HG02610 (cell line): ENCODE data around the gene MED6.

ENCODE experiments used
- ATAC-seq: cut with Tn5 transposase; IDR thresholded peaks from one replicate; pipeline ENCODE4 v1.9.1; 2021; ENCODE audit warnings: mild to moderate bottlenecking, moderate library complexity; ENCODE audit not compliant: unreplicated experiment

MED6 gene

GRCh38 chr14:70599345-70599744 lies 1.1 kb downstream of the MED6 start:
- no peak for ATAC-seq

GRCh38 chr14:70597731-70598130 lies 2.7 kb downstream of the MED6 start:
- no peak for ATAC-seq

GRCh38 chr14:70595443-70596185 lies 4.8 kb downstream of the MED6 start:
- ATAC-seq = no peak

- ATAC-seq = no peak
These were observed 6.0 kb downstream of the MED6 start for GRCh38 chr14:70594461-70594860.

DNA sequence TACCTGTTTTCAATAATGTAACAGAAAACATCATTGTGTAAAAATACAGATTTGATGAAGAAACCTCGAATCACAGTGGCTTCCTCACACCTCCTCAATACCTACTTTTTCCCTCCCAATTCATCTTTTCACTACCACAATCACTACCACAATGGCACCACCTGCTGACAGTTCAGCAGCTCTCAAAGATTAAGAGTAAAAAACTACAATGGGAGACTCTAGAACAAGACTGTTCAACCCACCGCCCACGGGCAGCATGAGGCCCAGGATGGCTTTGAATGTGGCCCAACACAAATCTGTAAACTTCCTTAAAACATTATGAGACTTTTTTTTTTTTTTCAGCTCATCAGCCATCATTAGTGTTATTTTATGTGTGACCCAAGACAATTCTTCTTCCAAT lies 15.2 kb downstream of the MED6 start:
- ATAC-seq = no peak

- no peak for ATAC-seq
These were observed 23.6 kb downstream of the MED6 start for GRCh38 chr14:70576891-70577290.

DNA sequence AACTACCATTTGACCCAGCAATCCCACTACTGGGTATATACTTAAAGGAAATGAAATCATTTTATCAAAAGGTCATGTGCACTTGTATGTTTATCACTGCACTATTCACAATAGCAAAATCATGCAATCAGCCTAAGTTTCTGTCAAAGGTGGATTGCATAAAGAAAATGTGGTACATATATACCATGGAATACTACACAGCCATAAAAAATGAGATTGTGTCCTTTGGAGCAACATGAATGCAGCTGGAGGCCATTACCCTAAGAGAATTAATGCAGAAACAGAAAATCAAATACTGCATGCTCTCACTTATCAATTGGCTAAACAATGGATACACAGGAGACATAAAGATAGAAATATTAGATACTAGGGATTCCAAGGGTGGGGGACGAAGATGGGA lies 27.4 kb downstream of the MED6 start:
- ATAC-seq = no peak

- ATAC-seq = no peak
These were observed 29.3 kb downstream of the MED6 start for GRCh38 chr14:70571139-70571538.

DNA sequence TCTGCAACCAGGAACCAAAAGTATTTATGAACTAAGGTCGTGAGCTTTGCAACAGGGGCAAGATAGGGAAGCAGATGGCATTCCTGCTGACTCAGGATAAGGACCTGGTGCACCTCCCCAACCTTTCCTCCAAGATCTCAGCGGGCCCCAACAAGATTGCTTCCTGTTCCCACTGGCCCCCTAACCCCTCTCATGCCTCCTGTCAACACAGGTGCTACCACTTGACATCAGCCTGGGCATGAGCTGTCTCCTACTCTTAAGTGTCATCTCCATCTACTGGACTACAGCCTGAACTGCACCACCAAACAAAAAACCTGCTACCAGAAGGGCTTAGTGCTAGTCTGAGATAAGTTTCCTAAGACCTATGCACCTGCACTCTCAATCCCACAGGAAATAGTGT lies 32.7 kb downstream of the MED6 start:
- no peak for ATAC-seq

DNA sequence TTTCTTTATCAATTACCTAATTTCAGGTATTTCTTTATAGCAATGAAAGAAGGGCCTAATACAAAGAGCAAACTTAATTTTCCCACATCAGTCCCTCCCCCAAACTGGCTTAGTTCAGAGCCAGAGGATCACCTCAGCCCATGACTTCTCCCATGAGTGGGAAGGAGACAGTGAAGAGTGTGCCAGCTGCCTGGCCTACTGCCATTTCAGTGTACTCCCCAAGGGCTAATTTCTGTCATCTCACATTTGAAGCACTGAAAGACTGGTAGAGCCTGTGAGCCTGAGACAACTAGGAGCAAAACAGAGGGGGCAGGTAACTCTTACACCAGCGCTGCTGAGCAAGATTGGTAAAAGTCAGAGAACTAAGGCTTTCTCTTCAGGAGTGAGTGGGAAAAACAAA lies 36.6 kb downstream of the MED6 start:
- ATAC-seq = no peak

- ATAC-seq = no peak
These were observed 37.0 kb downstream of the MED6 start for GRCh38 chr14:70563417-70563816.

GRCh38 chr14:70558356-70558755 lies 42.1 kb downstream of the MED6 start:
- ATAC-seq = no peak

DNA sequence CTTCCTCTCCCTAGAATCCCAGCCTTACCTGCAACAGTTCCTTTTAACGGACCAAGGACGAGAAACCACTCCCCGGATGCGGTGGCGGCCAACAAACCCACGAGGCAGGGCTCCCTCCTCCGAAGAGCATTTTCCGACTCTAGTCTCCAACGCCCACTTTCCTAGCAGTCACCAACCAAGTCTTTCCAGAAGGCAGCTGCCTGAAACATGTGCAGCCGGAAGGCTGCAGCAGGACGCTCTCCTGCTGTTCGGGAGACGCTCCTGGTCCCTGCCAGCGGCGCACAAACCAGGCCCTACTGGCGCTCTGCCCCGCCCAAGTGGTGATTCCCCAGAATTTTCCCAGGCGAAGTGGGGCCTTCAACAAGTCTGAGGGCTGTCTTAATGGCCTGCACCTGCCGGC lies 44.6 kb downstream of the MED6 start:
- no peak for ATAC-seq

GRCh38 chr14:70538087-70538486 lies 62.4 kb downstream of the MED6 start:
- no peak for ATAC-seq

DNA sequence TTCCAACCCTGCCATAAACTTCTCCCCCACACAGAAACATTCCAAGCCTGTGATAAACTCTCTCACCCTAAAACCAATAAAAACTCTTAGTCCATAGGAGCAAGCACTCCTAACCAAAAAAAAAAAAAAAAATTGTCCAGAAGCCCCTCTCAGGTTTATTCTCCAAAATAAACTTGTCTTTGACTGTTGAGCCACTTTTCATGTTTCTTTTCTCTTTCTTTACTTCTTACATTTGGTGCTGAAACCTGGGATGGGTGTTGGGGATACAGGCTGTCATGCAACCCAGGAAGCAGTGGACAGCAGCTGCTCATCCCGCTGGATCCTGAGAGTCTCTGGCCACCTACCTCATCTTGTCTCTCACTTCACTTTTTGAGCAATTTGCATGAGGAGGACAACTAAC lies 63.6 kb downstream of the MED6 start:
- ATAC-seq = no peak

GRCh38 chr14:70534904-70535303 lies 65.6 kb downstream of the MED6 start, which contains the start of gene ADAM20:
TSS of gene ADAM20 (minus strand) at chr14:70535004. CDS start at chr14:70524757, 10,247 bp downstream.
- no peak for ATAC-seq
